ENCODE data around the gene ITGA5.
A peak's percentile ranks its signal among the peaks of the same experiment; 100 is the strongest.

Gene ITGA5

DNA sequence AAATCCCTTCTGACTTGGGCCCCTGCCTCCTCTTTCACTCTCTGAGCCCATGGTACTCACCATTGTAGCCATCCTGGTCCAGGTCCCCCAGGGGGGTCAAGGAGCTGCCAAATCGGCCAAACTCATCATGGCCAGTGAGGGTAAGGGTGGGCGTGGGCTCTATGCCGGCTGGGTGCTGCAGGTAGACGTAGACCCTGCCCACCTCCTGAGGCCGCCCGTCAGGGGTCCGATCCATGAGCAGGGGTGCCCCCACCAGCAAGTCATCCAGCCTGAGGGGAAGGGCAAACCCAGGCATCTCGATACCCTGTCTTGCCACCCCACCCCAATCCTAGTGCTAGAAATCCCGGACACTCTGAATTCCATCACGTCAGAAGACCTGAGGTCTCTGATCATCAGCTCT is 14.0 kb downstream of the ITGA5 start:
- in situ Hi-C loops (cut with HindIII; ENCODE audit: low pct_ligation_motif_present, low sequenced_read_pairs): no loop called here
- Histone ChIP-seq H3K27ac (no peak overlapping the region), H3K36me3 (replicated peaks) (peaks cover 94% of the 10 kb centered on the region)

DNA sequence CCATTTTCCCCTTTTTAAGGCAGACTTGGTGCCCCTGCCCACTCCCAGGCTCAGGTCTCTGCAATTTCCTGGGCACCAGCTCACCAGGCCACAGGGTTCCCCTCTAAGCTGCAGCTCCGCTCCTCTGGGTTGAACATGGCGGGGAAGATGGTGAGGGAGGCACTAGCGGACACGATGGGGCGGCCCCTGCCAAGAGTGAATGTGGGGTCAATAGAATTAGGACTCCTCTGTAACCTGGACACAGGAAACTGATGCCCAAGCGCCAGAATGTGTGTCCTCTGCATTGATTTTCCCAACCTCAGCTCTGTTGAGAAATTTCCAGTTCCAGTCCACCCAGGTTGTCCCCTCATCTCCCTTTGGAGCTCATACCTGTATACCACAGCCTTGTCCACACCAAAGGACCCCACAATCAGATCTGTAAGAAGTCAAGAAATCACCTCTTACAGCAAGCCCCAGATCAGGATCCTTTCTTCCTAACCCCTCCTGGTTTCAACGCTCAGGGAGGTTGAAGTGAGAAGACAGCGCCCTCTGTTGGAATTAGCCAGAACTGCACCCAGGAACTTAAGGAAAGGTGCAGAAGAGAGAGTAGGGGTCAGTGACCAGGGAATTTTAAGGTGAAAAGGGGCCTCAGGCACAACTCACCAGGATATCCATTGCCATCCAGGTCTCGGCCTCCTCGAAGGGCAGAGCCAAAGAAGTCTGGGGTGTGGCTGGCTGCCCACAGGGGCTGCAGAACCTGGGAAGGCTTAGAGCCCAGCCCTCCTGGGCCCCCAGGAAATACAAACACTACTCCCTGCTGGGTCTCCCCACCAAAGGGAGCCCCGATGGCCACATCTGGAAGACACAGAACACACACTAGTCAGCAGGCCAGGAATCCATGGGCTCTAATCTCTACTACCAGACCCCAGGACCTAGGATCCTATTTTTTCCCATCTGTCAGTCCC is 14.7 kb downstream of the ITGA5 start:
- in situ Hi-C loops (cut with HindIII; ENCODE audit: low pct_ligation_motif_present, low sequenced_read_pairs): no loop called here
- no peak overlapping the region for H3K27ac ChIP-seq
- H3K36me3 ChIP-seq (replicated peaks): peaks cover 98% of the 10 kb centered on the region
- H3K27me3 ChIP-seq (replicated peaks): no peaks in the 10 kb centered on the region
- TF ChIP-seq, protein P1, sequence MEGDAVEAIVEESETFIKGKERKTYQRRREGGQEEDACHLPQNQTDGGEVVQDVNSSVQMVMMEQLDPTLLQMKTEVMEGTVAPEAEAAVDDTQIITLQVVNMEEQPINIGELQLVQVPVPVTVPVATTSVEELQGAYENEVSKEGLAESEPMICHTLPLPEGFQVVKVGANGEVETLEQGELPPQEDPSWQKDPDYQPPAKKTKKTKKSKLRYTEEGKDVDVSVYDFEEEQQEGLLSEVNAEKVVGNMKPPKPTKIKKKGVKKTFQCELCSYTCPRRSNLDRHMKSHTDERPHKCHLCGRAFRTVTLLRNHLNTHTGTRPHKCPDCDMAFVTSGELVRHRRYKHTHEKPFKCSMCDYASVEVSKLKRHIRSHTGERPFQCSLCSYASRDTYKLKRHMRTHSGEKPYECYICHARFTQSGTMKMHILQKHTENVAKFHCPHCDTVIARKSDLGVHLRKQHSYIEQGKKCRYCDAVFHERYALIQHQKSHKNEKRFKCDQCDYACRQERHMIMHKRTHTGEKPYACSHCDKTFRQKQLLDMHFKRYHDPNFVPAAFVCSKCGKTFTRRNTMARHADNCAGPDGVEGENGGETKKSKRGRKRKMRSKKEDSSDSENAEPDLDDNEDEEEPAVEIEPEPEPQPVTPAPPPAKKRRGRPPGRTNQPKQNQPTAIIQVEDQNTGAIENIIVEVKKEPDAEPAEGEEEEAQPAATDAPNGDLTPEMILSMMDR (IDR thresholded peaks at IDR 0.05; ENCODE audit: low read depth, low read length, missing control alignments): peak; percentile 98
- no peak for DNase-seq
- H3K4me3 ChIP-seq (ENCODE audit: low read depth, low read length): no peak overlapping the region

More for the DNA sequence above, 14.0 kb downstream of the ITGA5 start:
- no peaks in the 10 kb centered on the region for H3K27me3 ChIP-seq (replicated peaks)
- TF ChIP-seq, protein P1 (IDR thresholded peaks at IDR 0.05; ENCODE audit: low read depth, low read length, missing control alignments): no peak
- H3K4me3 ChIP-seq (ENCODE audit: low read depth, low read length): no peak overlapping the region
- no peak for DNase-seq

DNA sequence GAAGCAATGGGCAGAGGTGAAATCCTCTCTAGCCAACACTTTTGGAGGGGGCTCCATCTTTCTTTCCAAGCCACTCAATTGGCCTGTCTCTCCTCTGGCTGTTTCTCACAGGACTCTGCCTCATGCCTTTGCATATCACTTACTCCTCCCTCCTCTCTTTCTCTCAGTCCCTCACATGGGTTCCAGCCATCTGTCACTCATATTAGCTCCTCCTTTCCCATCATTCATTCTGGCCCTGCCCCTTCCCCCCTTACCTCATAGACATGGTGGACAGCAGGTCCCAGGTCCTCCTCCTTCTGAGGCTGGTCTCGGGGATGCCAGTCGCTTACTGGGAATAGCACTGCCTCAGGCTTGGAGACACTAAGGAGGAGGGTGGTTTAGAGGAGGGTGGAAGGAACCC is 17.9 kb downstream of the ITGA5 start:
- Histone ChIP-seq H3K36me3 (replicated peaks) (peaks cover 98% of the 10 kb centered on the region), H3K27ac (no peak overlapping the region), H3K4me3 (ENCODE audit: low read depth, low read length) (no peak overlapping the region), H3K27me3 (replicated peaks) (no peaks in the 10 kb centered on the region)
- no peak for DNase-seq
- in situ Hi-C loops (cut with HindIII; ENCODE audit: low pct_ligation_motif_present, low sequenced_read_pairs): no loop called here
- TF ChIP-seq, protein P1 (IDR thresholded peaks at IDR 0.05; ENCODE audit: low read depth, low read length, missing control alignments): no peak

DNA sequence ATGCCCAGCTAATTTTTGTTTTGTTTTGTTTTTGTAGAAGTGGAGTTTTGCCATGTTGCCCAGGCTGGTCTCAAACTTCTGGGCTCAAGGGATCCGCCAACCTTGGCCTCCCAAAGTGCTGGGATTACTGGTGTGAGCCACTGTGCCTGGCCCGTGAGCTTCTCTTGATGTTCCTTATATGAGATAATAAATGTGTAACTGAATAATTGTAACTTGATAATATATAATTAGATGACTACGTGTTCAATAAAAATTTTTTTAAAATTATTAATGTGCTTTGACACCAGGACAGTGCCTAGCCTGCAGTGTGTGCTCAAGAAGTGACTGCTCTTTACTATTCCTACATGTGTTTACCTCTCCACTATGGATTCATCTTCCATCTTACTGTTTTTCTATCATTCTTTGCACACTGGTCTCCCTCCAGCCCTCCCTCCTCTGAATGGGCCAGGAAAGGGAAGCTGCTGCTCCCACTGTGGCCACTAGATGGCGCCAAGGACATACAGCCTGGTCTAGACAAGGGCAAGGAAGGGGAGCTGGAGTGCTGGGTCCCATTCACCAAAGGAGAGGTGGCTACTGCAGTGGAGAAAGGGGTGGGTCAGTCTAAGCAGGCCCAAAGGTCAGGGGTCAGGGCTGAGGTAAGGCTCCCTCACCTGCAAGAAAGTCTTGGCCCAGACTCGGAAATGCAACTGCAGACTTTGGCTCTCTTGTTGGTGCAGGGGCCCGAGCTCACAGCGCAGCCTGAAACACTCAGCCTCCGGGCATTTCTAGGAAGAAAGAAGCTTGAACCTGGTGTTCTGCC is 19.9 kb downstream of the ITGA5 start:
- no peaks in the 10 kb centered on the region for H3K27me3 ChIP-seq (replicated peaks)
- H3K36me3 ChIP-seq (replicated peaks): peaks cover 97% of the 10 kb centered on the region
- TF ChIP-seq, protein P1 (IDR thresholded peaks at IDR 0.05; ENCODE audit: low read depth, low read length, missing control alignments): peak; percentile 100
- peak; percentile 85 for DNase-seq
- in situ Hi-C loops (cut with HindIII; ENCODE audit: low pct_ligation_motif_present, low sequenced_read_pairs): no loop called here
- no peak overlapping the region for H3K4me3 ChIP-seq (ENCODE audit: low read depth, low read length)
- no peak overlapping the region for H3K27ac ChIP-seq

DNA sequence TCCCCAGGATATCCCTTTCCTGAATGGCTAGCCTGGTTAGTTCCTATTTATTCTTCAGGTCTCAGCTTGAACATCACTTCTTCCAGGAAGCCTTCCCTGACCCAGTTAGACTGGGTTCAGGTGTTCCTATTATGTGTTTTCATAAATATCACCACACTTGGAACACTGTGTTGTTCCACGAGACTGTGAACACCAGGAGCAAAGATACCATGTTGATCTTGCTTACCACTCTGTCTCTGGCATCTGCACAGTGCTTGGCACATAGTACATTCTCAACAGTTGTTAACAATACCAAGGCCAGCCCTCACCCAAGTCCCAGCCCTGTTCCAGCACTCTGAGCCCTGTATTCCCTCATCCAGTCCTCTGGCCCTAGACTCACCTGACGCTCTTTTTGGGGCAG is 20.8 kb downstream of the ITGA5 start:
- no peak overlapping the region for H3K4me3 ChIP-seq (ENCODE audit: low read depth, low read length)
- H3K36me3 ChIP-seq (replicated peaks): peaks cover 93% of the 10 kb centered on the region
- TF ChIP-seq, protein P1 (IDR thresholded peaks at IDR 0.05; ENCODE audit: low read depth, low read length, missing control alignments): no peak
- no peak overlapping the region for H3K27ac ChIP-seq
- H3K27me3 ChIP-seq (replicated peaks): no peaks in the 10 kb centered on the region
- no peak for DNase-seq
- in situ Hi-C loops (cut with HindIII; ENCODE audit: low pct_ligation_motif_present, low sequenced_read_pairs): no loop called here
